ENCODE data around the gene RPEL1.
A peak's percentile ranks its signal among the peaks of the same experiment; 100 is the strongest.
"Not testable (repeated sequence)": the region's sequence is repeated elsewhere in the genome, so short reads cannot be mapped to it uniquely, and the experiment has no call there.

Gene RPEL1

GRCh38 chr10:103257812-103258211, 12.1 kb downstream of the RPEL1 start:
- Histone ChIP-seq H3K4me3 (no peak overlapping the region), H3K9me3 (no peaks in the 10 kb centered on the region), H3K4me1 (no peaks in the 10 kb centered on the region), H3K36me3 (no peaks in the 10 kb centered on the region), H3K27me3 (no peaks in the 10 kb centered on the region), H3K27ac (no peak overlapping the region)
- TF ChIP-seq, protein P1, sequence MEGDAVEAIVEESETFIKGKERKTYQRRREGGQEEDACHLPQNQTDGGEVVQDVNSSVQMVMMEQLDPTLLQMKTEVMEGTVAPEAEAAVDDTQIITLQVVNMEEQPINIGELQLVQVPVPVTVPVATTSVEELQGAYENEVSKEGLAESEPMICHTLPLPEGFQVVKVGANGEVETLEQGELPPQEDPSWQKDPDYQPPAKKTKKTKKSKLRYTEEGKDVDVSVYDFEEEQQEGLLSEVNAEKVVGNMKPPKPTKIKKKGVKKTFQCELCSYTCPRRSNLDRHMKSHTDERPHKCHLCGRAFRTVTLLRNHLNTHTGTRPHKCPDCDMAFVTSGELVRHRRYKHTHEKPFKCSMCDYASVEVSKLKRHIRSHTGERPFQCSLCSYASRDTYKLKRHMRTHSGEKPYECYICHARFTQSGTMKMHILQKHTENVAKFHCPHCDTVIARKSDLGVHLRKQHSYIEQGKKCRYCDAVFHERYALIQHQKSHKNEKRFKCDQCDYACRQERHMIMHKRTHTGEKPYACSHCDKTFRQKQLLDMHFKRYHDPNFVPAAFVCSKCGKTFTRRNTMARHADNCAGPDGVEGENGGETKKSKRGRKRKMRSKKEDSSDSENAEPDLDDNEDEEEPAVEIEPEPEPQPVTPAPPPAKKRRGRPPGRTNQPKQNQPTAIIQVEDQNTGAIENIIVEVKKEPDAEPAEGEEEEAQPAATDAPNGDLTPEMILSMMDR (IDR thresholded peaks at IDR 0.05): no peak
- DNase-seq: no peak
- intact Hi-C loops (cut with DNase I; ENCODE audit: low total_unique reads): no loop called here

DNA sequence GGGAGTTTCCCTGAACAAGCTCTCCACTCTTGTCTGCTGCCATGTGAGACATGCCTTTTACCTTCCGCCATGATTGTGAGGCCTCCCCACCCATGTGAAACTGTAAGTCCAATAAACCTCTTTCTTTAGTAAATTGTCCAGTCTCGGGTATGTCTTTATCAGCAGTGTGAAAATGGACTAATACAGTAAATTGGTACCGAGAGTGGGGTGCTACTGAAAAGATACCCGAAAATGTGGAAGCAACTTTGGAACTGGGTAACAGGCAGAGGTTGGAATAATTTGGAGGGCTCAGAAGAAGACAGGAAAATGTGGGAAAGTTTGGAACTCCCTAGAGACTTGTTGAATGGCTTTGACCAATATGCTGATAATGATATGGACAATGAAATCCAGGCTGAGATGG, 13.2 kb downstream of the RPEL1 start:
- DNase-seq; H3K36me3 ChIP-seq; intact Hi-C loops (cut with DNase I; ENCODE audit: low total_unique reads): not testable (repeated sequence)

GRCh38 chr10:103259989-103260388, 14.3 kb downstream of the RPEL1 start:
- DNase-seq: no peak
- no peaks in the 10 kb centered on the region for H3K36me3 ChIP-seq
- H3K4me3 ChIP-seq: no peak overlapping the region
- H3K4me1 ChIP-seq: no peaks in the 10 kb centered on the region
- H3K27ac ChIP-seq: no peak overlapping the region
- intact Hi-C loops (cut with DNase I; ENCODE audit: low total_unique reads): no loop called here
- TF ChIP-seq, protein P1 (IDR thresholded peaks at IDR 0.05): no peak
- no peaks in the 10 kb centered on the region for H3K9me3 ChIP-seq
- H3K27me3 ChIP-seq: peaks cover 0 to 15% of the 10 kb centered on the region in 2 donors

More for the DNA sequence above, 13.2 kb downstream of the RPEL1 start:
- not testable (repeated sequence) for H3K27me3 ChIP-seq, H3K4me1 ChIP-seq, H3K27ac ChIP-seq, H3K9me3 ChIP-seq, H3K4me3 ChIP-seq

DNA sequence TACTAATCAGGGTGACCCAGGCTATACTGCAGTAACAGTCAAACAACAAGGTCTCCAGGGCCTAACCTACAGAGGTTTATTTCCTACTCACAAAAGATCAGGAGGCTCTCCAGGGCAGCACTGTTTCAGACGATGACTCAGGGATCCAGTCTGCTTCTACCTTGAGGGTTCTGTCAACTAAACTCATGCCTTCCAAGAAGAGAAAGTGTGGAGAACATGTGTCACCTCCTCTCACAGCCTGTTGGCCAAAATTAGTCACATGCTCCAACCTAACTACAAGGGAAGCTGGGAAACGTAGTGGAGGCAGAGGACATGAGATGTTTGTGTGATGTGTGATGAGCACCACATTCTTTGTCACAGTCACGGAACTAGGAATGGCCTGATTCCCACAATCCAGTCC, 16.5 kb downstream of the RPEL1 start:
- H3K4me1 ChIP-seq: no peaks in the 10 kb centered on the region
- no peak for DNase-seq
- peaks cover 0 to 15% of the 10 kb centered on the region in 2 donors for H3K27me3 ChIP-seq
- H3K27ac ChIP-seq: no peak overlapping the region
- H3K36me3 ChIP-seq: no peaks in the 10 kb centered on the region
- no peaks in the 10 kb centered on the region for H3K9me3 ChIP-seq
- intact Hi-C loops (cut with DNase I; ENCODE audit: low total_unique reads): no loop called here
- TF ChIP-seq, protein P1 (IDR thresholded peaks at IDR 0.05): no peak
- H3K4me3 ChIP-seq: no peak overlapping the region

DNA sequence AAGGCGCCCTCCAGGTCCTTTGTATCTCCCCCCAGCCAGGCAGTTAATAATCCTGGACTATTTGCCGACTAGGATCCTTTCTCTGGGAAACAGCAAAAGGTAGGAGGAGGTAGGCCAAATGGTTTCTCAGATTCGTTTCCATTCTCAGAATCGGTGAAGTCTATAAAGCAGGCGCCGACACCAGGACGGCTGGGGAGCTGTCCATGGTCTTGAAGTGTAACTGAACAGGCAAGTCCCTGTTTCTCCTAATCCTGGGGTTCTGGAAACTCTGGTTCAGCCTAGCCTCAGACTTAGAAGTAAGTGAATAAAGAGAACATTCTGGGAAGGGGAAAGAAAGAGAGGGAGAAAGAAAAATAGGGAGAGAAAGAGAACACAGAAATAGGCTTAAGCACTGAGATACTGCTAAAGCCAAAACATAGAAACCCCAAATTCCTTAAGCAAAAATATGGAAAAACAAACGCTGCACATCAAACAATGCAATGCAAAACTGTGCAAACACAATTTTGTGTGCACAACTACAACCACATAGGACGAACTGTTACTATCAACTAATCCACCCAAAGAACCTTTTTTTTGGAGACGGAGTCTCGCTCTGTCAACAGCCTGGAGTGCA, 20.1 kb downstream of the RPEL1 start:
- peaks cover 0 to 24% of the 10 kb centered on the region in 2 donors for H3K27me3 ChIP-seq
- TF ChIP-seq, protein P1 (IDR thresholded peaks at IDR 0.05): no peak
- H3K9me3 ChIP-seq: no peaks in the 10 kb centered on the region
- intact Hi-C loops (cut with DNase I; ENCODE audit: low total_unique reads): no loop called here
- no peaks in the 10 kb centered on the region for H3K36me3 ChIP-seq
- H3K4me3 ChIP-seq: no peak overlapping the region
- no peak overlapping the region for H3K27ac ChIP-seq
- DNase-seq: peak in 1 of 2 donors; percentile 56
- no peaks in the 10 kb centered on the region for H3K4me1 ChIP-seq

DNA sequence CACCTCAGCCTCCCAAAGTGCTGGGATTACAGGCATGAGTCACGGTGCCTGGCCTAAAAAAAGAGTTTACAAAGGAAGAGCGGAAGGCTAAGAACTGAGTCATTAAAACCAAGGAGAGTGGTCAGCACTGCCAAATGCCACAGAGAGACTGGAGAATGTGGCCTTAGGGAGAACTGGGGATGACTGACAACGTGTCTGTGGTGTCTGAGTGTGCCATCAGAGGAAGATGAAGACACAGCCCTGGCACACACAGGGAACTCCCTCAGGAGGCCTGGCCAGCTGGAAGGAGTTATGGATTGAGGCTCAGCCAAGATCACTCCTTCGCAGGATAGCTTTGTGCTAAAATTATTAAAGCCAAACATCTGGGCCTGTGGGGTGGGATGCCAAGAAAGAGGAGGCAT, 27.4 kb downstream of the RPEL1 start:
- Histone ChIP-seq H3K27ac (no peak overlapping the region), H3K36me3 (no peaks in the 10 kb centered on the region), H3K4me3 (no peak overlapping the region), H3K27me3 (peaks cover 6 to 26% of the 10 kb centered on the region in 2 donors), H3K9me3 (no peaks in the 10 kb centered on the region), H3K4me1 (peaks cover 0 to 29% (median 24%) of the 10 kb centered on the region in 4 donors)
- TF ChIP-seq, protein P1 (IDR thresholded peaks at IDR 0.05): no peak
- intact Hi-C loops (cut with DNase I; ENCODE audit: low total_unique reads): no loop called here
- peak; percentile 29 to 76 for DNase-seq
